Endothelial cell of umbilical vein (primary cell): ENCODE measurements around the gene BAG1. TPM values are rescaled to one million over a fixed set of nuclear protein-coding genes. Genes with fewer than 3 reads are reported as not detected.

ENCODE experiments used
- BruUV-seq: library from RNA; stranded (reverse); fragments of 400-500 nt; replicated peaks from 2 replicates; lab custom pipeline; 2021; lab: Mats Ljungman, UMichigan
- CTCF ChIA-PET: fragments of 300-600, 350-600 bp; sonication (Branson Sonifier 250); formaldehyde crosslinking; loops from one replicate; lab custom pipeline; 2021; ENCODE audit warnings: antibody characterized with exemption, inconsistent platforms; lab: Charles Lee
- POLR2A ChIA-PET: fragments of 300-600, 350-600 bp; sonication (Branson Sonifier 250); formaldehyde crosslinking; loops from one replicate; lab custom pipeline; 2021; ENCODE audit warnings: antibody characterized with exemption, inconsistent platforms; lab: Charles Lee
- DNase-seq: peaks from one replicate; pipeline ENCODE4 v3.0.0-alpha.2; 2011; ENCODE audit warnings: low read depth, low spot score
- FAIRE-seq: peaks from 2 replicates; lab custom pipeline; 2011; peaks lifted over from hg19 to GRCh38; lab: Jason Lieb, UNC
- H2AFZ ChIP-seq: 2 replicates; pipeline ENCODE4 v1.6.0; 2012; ENCODE audit warnings: low read depth, low read length, control low read depth, inconsistent platforms
- H3K27ac ChIP-seq: 2 replicates; pipeline ENCODE4 v1.5.1; 2011; ENCODE audit warnings: low read depth, mild to moderate bottlenecking, control low read depth, low read length, moderate library complexity; ENCODE audit not compliant: insufficient read depth
- H3K27me3 ChIP-seq, 2 experiments: 2 replicates each; pipeline versions ENCODE4 v1.6.0 to v1.6.1; 2011; ENCODE audit warnings: low read length in 2 of 2, mixed read lengths in 1 of 2; ENCODE audit not compliant: control insufficient read depth in 2 of 2, insufficient read depth in 2 of 2
- H3K36me3 ChIP-seq, 2 experiments: 2 replicates in 1 of 2; 3 replicates in 1 of 2; pipeline ENCODE4 v1.5.1; 2011; ENCODE audit warnings: low read length in 2 of 2, mild to moderate bottlenecking in 1 of 2, moderate library complexity in 1 of 2; ENCODE audit not compliant: control insufficient read depth in 2 of 2, insufficient read depth in 2 of 2; ENCODE audit errors: extremely low read depth in 1 of 2
- H3K4me1 ChIP-seq: 3 replicates; pipeline ENCODE4 v1.5.1; 2011; ENCODE audit warnings: mild to moderate bottlenecking, low read length; ENCODE audit not compliant: control insufficient read depth, insufficient read depth; ENCODE audit errors: extremely low read depth
- H3K4me2 ChIP-seq: 2 replicates; pipeline ENCODE4 v1.6.1; 2011; ENCODE audit warnings: low read length, control low read depth, mixed read lengths; ENCODE audit not compliant: insufficient read depth
- H3K4me3 ChIP-seq, 3 experiments: fragments of 200-600 bp in 1 of 3; sonication (generic), shearing (Covaris generic) in 1 of 3; replicated peaks in 1 of 3; 2 replicates each; pipeline ENCODE4 v1.5.1; 2011 to 2016; ENCODE audit warnings: control low read depth in 3 of 3, low read length in 3 of 3, mild to moderate bottlenecking in 2 of 3, inconsistent platforms in 1 of 3, low read depth in 1 of 3, moderate library complexity in 1 of 3; ENCODE audit not compliant: insufficient read depth in 1 of 3
- H3K79me2 ChIP-seq: 2 replicates; pipeline ENCODE4 v1.6.0; 2012; ENCODE audit warnings: low read length, inconsistent platforms; ENCODE audit not compliant: control insufficient read depth, insufficient read depth
- H3K9ac ChIP-seq: replicated peaks from 2 replicates; pipeline ENCODE3; 2011; ENCODE audit warnings: low read length, control low read depth; ENCODE audit not compliant: insufficient read depth; ENCODE audit errors: extremely low read depth
- H3K9me1 ChIP-seq: replicated peaks from 3 replicates; pipeline ENCODE4 v1.6.0; 2011; ENCODE audit warnings: mild to moderate bottlenecking, low read length; ENCODE audit not compliant: control insufficient read depth, insufficient read depth; ENCODE audit errors: extremely low read depth
- H3K9me3 ChIP-seq: replicated peaks from 2 replicates; pipeline ENCODE4 v1.5.1; 2012; ENCODE audit warnings: low read length, inconsistent platforms; ENCODE audit not compliant: control insufficient read depth, insufficient read depth
- H4K20me1 ChIP-seq: replicated peaks from 2 replicates; pipeline ENCODE3; 2011; ENCODE audit warnings: mild to moderate bottlenecking, low read length; ENCODE audit not compliant: control insufficient read depth, insufficient read depth; ENCODE audit errors: extremely low read depth
- EZH2 ChIP-seq: IDR thresholded peaks from 2 replicates; pipeline ENCODE4 v1.6.1; 2012; ENCODE audit warnings: borderline replicate concordance, low read depth, mild to moderate bottlenecking, moderate library complexity, low read length, inconsistent platforms; ENCODE audit not compliant: severe bottlenecking
- FOS ChIP-seq: IDR thresholded peaks from 2 replicates; pipeline ENCODE4 v1.6.1; 2011; ENCODE audit warnings: mild to moderate bottlenecking, low read length, moderate library complexity, borderline replicate concordance; ENCODE audit not compliant: insufficient read depth
- GATA2 ChIP-seq: IDR thresholded peaks from 2 replicates; pipeline ENCODE4 v1.7.0; 2011; ENCODE audit warnings: low read depth, mild to moderate bottlenecking, moderate library complexity, mixed read lengths, low read length; ENCODE audit not compliant: insufficient read length, insufficient read depth
- JUN ChIP-seq: IDR thresholded peaks from 2 replicates; pipeline ENCODE4 v1.6.1; 2011; ENCODE audit warnings: borderline replicate concordance, low read depth; ENCODE audit not compliant: insufficient read length, insufficient read depth
- MAX ChIP-seq: IDR thresholded peaks from 2 replicates; pipeline ENCODE4 v1.6.1; 2011; ENCODE audit not compliant: insufficient read depth, insufficient read length
- MYC ChIP-seq: IDR thresholded peaks from one replicate; pipeline ENCODE4 v1.6.1; 2011; ENCODE audit warnings: mild to moderate bottlenecking, low read depth, low read length
- POLR2A ChIP-seq: IDR thresholded peaks from 2 replicates; pipeline ENCODE4 v1.6.1; 2012; ENCODE audit warnings: low read depth, mild to moderate bottlenecking, control low read depth, low read length
- POLR2AphosphoS5 ChIP-seq: IDR thresholded peaks from 2 replicates; pipeline ENCODE4 v1.6.1; 2012; ENCODE audit warnings: low read depth, mild to moderate bottlenecking, control low read depth, low read length, moderate library complexity; ENCODE audit not compliant: insufficient read depth
- dilution Hi-C: fragments of 300-500 bp; cut with MboI; formaldehyde crosslinking; loops from one replicate; pipeline ENCODE4 v1.15.0; 2019; ENCODE audit warnings: low sequenced_read_pairs; ENCODE audit not compliant: extremely low pct_ligation_motif_present
- intact Hi-C: fragments of 100-400 bp; cut with micrococcal nuclease; formaldehyde crosslinking; loops from one replicate; pipeline ENCODE4 v1.10.0; 2022
- polyA plus RNA-seq, 4 experiments: library from polyadenylated mRNA; depleted of rRNA in 3 of 4; stranded (reverse) in 3 of 4; unstranded in 1 of 4; fragments of >200 nt; gene quantifications; 2 replicates each; pipeline versions ENCODE4 v1.2.1 to v1.2.3, GENCODE V29; 2011 to 2012; ENCODE audit warnings: missing spikeins in 1 of 4
- total RNA-seq: library from RNA; stranded (reverse); gene quantifications from 2 replicates; pipeline ENCODE4 v1.2.3, GENCODE V29; 2021
- TF ChIP-seq, protein P1 (sequence below), 2 donors: IDR thresholded peaks; 1 replicate in 1 of 2; 2 replicates in 1 of 2; pipeline ENCODE4 v1.5.1; 2011; ENCODE audit warnings: low read length in 2 of 2, mild to moderate bottlenecking in 2 of 2, moderate library complexity in 2 of 2, control low read depth in 1 of 2, inconsistent platforms in 1 of 2, low read depth in 1 of 2; ENCODE audit not compliant: insufficient read depth in 1 of 2; ENCODE audit errors: extremely low read depth in 1 of 2

BAG1 gene
- total and polyA plus RNA-seq, 2 donors (not counting 3 experiments of a cell fraction or from before 2014, with no cell fraction given): 44.6 to 87.4 TPM

- Histone ChIP-seq H4K20me1 (no peaks in the 10 kb centered on the region), H3K27ac (no peak overlapping the region), H3K36me3 (no peaks in the 10 kb centered on the region), H3K9me3 (no peaks in the 10 kb centered on the region), H3K9me1 (no peaks in the 10 kb centered on the region), H3K4me3 (no peak overlapping the region), H2AFZ (no peak overlapping the region), H3K4me2 (no peak overlapping the region), H3K9ac (no peak overlapping the region), H3K27me3 (peaks cover 12% of the 10 kb centered on the region in 2 experiments), H3K4me1 (no peaks in the 10 kb centered on the region), H3K79me2 (no peaks in the 10 kb centered on the region)
- no TSS peak for BruUV-seq
- ChIA-PET POLR2A (interaction anchor here (0.7 kb wide), 1 partner anchor 19 kb away, joined by 3 read pairs; no protein-coding TSS in a partner anchor), CTCF (interaction anchor here (1.5 kb wide), 2 partner anchors 10 to 14 kb away, joined by 3 to 4 read pairs; no protein-coding TSS in a partner anchor)
- intact Hi-C loops (no loop called here), dilution Hi-C loops (no loop called here)
- FAIRE-seq (no peak), DNase-seq (no peak)
- no peak for TF ChIP-seq FOS
- TF ChIP-seq POLR2AphosphoS5: no peak
- no peak for TF ChIP-seq POLR2A
- TF ChIP-seq MYC: no peak
- TF ChIP-seq, protein P1, sequence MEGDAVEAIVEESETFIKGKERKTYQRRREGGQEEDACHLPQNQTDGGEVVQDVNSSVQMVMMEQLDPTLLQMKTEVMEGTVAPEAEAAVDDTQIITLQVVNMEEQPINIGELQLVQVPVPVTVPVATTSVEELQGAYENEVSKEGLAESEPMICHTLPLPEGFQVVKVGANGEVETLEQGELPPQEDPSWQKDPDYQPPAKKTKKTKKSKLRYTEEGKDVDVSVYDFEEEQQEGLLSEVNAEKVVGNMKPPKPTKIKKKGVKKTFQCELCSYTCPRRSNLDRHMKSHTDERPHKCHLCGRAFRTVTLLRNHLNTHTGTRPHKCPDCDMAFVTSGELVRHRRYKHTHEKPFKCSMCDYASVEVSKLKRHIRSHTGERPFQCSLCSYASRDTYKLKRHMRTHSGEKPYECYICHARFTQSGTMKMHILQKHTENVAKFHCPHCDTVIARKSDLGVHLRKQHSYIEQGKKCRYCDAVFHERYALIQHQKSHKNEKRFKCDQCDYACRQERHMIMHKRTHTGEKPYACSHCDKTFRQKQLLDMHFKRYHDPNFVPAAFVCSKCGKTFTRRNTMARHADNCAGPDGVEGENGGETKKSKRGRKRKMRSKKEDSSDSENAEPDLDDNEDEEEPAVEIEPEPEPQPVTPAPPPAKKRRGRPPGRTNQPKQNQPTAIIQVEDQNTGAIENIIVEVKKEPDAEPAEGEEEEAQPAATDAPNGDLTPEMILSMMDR (IDR thresholded peaks at IDR 0.05; ENCODE audit: extremely low read depth in 1 of 2, insufficient read depth in 1 of 2, low read depth in 1 of 2, low read length in 2 of 2): no peak
- TF ChIP-seq EZH2: no peak
- TF ChIP-seq GATA2: no peak
- no peak for TF ChIP-seq MAX
- TF ChIP-seq JUN: no peak
Measured at GRCh38 chr9:33211695-33212393, 52.7 kb downstream of the BAG1 start.
